PC-9 (cell line): ENCODE results near the gene GMCL2. TPM values are rescaled to one million over a fixed set of nuclear protein-coding genes. Genes with fewer than 3 reads are reported as not detected.

Experiments used
- BruUV-seq: library from RNA; stranded (reverse); fragments of 400-500 nt; replicated peaks from 2 replicates; lab custom pipeline; 2021; lab: Mats Ljungman, UMichigan
- CTCF ChIA-PET: fragments of 300-600 bp; sonication (Branson Sonifier 250); formaldehyde crosslinking; loops from one replicate; lab custom pipeline; 2022; ENCODE audit warnings: antibody characterized with exemption; lab: Charles Lee
- POLR2A ChIA-PET: fragments of 300-600 bp; sonication (Branson Sonifier 250); formaldehyde crosslinking; loops from one replicate; lab custom pipeline; 2022; ENCODE audit warnings: antibody characterized with exemption; ENCODE audit not compliant: unreplicated experiment; lab: Charles Lee
- DNase-seq, 2 experiments: peaks; one replicate each; pipeline versions ENCODE4 v3.0.0 to v3.0.0-alpha.2; 2015 to 2022; ENCODE audit warnings: mixed read lengths in 1 of 2
- H2AFZ ChIP-seq: fragments of 200-600 bp; sonication (generic); 2 replicates; pipeline ENCODE4 v1.8.1; 2017; ENCODE audit warnings: antibody characterized with exemption
- H3F3A ChIP-seq: fragments of 200-600 bp; sonication (generic); 2 replicates; pipeline ENCODE4 v1.8.1; 2017; ENCODE audit warnings: antibody characterized with exemption, mild to moderate bottlenecking, low read depth; ENCODE audit not compliant: insufficient read depth
- H3K27ac ChIP-seq: fragments of 200-600 bp; sonication (generic); 2 replicates; pipeline ENCODE4 v1.6.1; 2016; ENCODE audit warnings: mixed run types
- H3K27me3 ChIP-seq: fragments of 200-600 bp; sonication (generic); 2 replicates; pipeline ENCODE4 v1.6.1; 2016; ENCODE audit warnings: low read depth, mixed run types; ENCODE audit not compliant: insufficient read depth
- H3K36me3 ChIP-seq: fragments of 200-600 bp; sonication (generic); 2 replicates; pipeline ENCODE4 v1.6.1; 2016; ENCODE audit warnings: low read depth, mixed run types
- H3K4me1 ChIP-seq: fragments of 200-600 bp; sonication (generic); replicated peaks from 2 replicates; pipeline ENCODE4 v1.6.1; 2016; ENCODE audit warnings: mixed run types; ENCODE audit not compliant: insufficient read depth
- H3K4me2 ChIP-seq: fragments of 200-600 bp; sonication (generic); 2 replicates; pipeline ENCODE4 v1.6.1; 2017; ENCODE audit warnings: mixed run types
- H3K4me3 ChIP-seq: fragments of 200-600 bp; sonication (generic); 2 replicates; pipeline ENCODE4 v1.6.1; 2016; ENCODE audit warnings: mixed run types
- H3K79me2 ChIP-seq: fragments of 200-600 bp; sonication (generic); 2 replicates; pipeline ENCODE4 v1.6.1; 2017; ENCODE audit warnings: low read depth, mixed run types
- H3K9me2 ChIP-seq: fragments of 200-600 bp; sonication (generic); 2 replicates; pipeline ENCODE4 v1.8.1; 2017; ENCODE audit warnings: mild to moderate bottlenecking; ENCODE audit not compliant: insufficient read depth
- H3K9me3 ChIP-seq: fragments of 200-600 bp; sonication (generic); 2 replicates; pipeline ENCODE4 v1.8.1; 2016; ENCODE audit warnings: low read depth; ENCODE audit not compliant: insufficient read depth
- H4K20me1 ChIP-seq: fragments of 200-600 bp; sonication (generic); 2 replicates; pipeline ENCODE4 v1.8.1; 2017; ENCODE audit not compliant: insufficient read depth
- CTCF ChIP-seq: fragments of 200-600 bp; sonication (generic); conservative IDR thresholded peaks from 2 replicates; pipeline ENCODE4 v1.6.1; 2017; ENCODE audit warnings: mixed run types, antibody characterized with exemption, mild to moderate bottlenecking, moderate library complexity
- EZH2 ChIP-seq: fragments of 200-600 bp; sonication (generic); IDR thresholded peaks from 2 replicates; pipeline ENCODE4 v1.8.0; 2017; ENCODE audit warnings: antibody characterized with exemption, low read depth
- intact Hi-C: fragments of 100-400 bp; cut with micrococcal nuclease; formaldehyde crosslinking; loops from one replicate; pipeline ENCODE4 v1.10.0; 2022; ENCODE audit not compliant: unreplicated experiment
- total RNA-seq: library from RNA; stranded (reverse); gene quantifications from 2 replicates; pipeline ENCODE4 v1.2.3, GENCODE V29; 2021

GMCL2 gene
- total RNA-seq, 1 experiment from 2014 or later: not detected

GRCh38 chr5:178170455-178170854, 16.7 kb downstream of the GMCL2 start:
- H2AFZ ChIP-seq: no peak overlapping the region
- DNase-seq: no peak
- H3K9me3 ChIP-seq: no peaks in the 10 kb centered on the region
- no TSS peak for BruUV-seq
- ChIA-PET POLR2A (no interaction called here), CTCF (no interaction called here)
- peaks cover 6% of the 10 kb centered on the region; the same call in 1 of the 2 replicates for H3K27me3 ChIP-seq
- H3K27ac ChIP-seq: no peak overlapping the region
- no peaks in the 10 kb centered on the region for H3K4me1 ChIP-seq
- H3F3A ChIP-seq: no peaks in the 10 kb centered on the region
- H3K9me2 ChIP-seq: no peaks in the 10 kb centered on the region
- intact Hi-C loops: no loop called here
- H4K20me1 ChIP-seq: no peaks in the 10 kb centered on the region
- no peak overlapping the region for H3K4me2 ChIP-seq
- H3K36me3 ChIP-seq: no peaks in the 10 kb centered on the region
- no peak overlapping the region for H3K4me3 ChIP-seq
- no peaks in the 10 kb centered on the region for H3K79me2 ChIP-seq
- TF ChIP-seq EZH2 (no peak), CTCF (no peak)

GRCh38 chr5:178165581-178165980, 21.6 kb downstream of the GMCL2 start:
- peaks cover 6% of the 10 kb centered on the region; the same call in 1 of the 2 replicates for H3K27me3 ChIP-seq
- H3K9me3 ChIP-seq: no peaks in the 10 kb centered on the region
- no peaks in the 10 kb centered on the region for H4K20me1 ChIP-seq
- no peak overlapping the region for H3K4me2 ChIP-seq
- intact Hi-C loops: loop anchor here (10.0 kb wide), 1 partner anchor 561 kb away; the partner anchor contains the start of gene B4GALT7
- H2AFZ ChIP-seq: no peak overlapping the region
- ChIA-PET POLR2A (no interaction called here), CTCF (no interaction called here)
- no peak for DNase-seq
- no peaks in the 10 kb centered on the region for H3K36me3 ChIP-seq
- H3K27ac ChIP-seq: no peak overlapping the region
- H3K4me3 ChIP-seq: no peak overlapping the region
- H3K4me1 ChIP-seq: no peaks in the 10 kb centered on the region
- no peaks in the 10 kb centered on the region for H3K79me2 ChIP-seq
- TF ChIP-seq CTCF: no peak
- no TSS peak for BruUV-seq
- H3F3A ChIP-seq: no peaks in the 10 kb centered on the region
- no peaks in the 10 kb centered on the region for H3K9me2 ChIP-seq

- intact Hi-C loops: loop anchor here (1.0 to 10.0 kb wide), 3 partner anchors 38 to 559 kb away; partner anchors contain the start of genes B4GALT7 and HNRNPAB
- Histone ChIP-seq H3K4me1 (no peaks in the 10 kb centered on the region), H2AFZ (no peak overlapping the region), H3F3A (no peaks in the 10 kb centered on the region), H3K4me3 (no peak overlapping the region), H3K79me2 (no peaks in the 10 kb centered on the region), H3K9me2 (no peaks in the 10 kb centered on the region), H3K27ac (no peak overlapping the region), H3K9me3 (no peaks in the 10 kb centered on the region), H3K36me3 (no peaks in the 10 kb centered on the region), H3K4me2 (peak overlapping the region; percentile 62), H3K27me3 (no peaks in the 10 kb centered on the region; the same call in 1 of the 2 replicates), H4K20me1 (no peaks in the 10 kb centered on the region)
- DNase-seq: peak; percentile 70 to 89
- BruUV-seq: no TSS peak
- TF ChIP-seq CTCF (peak; percentile 96), EZH2 (no peak)
- POLR2A ChIA-PET: no interaction called here
- CTCF ChIA-PET: interaction anchor here (1.2 kb wide), 1 partner anchor 86 kb away, joined by 14 read pairs; no protein-coding TSS in a partner anchor
Observed at GRCh38 chr5:178163772-178164735, 23.1 kb downstream of the GMCL2 start.
